Body of pancreas (tissue), 4 donors: ENCODE results near the gene GPR183.

Source experiments
- POLR2A ChIP-seq, 3 donors: fragments of 450-650 bp; IDR thresholded peaks; one replicate each; pipeline ENCODE4 v1.6.1; 2016; ENCODE audit warnings: antibody characterized with exemption in 3 of 3, mild to moderate bottlenecking in 2 of 3
- TF ChIP-seq, protein P1 (sequence below), 7 experiments: fragments of 450-650 bp in 4 of 7; fragments of 200-600 bp in 3 of 7; sonication (generic) in 3 of 7; IDR thresholded peaks; one replicate each; pipeline ENCODE4 v1.5.1; 2016 to 2019; ENCODE audit warnings: antibody characterized with exemption in 7 of 7

- TF ChIP-seq, protein P1, sequence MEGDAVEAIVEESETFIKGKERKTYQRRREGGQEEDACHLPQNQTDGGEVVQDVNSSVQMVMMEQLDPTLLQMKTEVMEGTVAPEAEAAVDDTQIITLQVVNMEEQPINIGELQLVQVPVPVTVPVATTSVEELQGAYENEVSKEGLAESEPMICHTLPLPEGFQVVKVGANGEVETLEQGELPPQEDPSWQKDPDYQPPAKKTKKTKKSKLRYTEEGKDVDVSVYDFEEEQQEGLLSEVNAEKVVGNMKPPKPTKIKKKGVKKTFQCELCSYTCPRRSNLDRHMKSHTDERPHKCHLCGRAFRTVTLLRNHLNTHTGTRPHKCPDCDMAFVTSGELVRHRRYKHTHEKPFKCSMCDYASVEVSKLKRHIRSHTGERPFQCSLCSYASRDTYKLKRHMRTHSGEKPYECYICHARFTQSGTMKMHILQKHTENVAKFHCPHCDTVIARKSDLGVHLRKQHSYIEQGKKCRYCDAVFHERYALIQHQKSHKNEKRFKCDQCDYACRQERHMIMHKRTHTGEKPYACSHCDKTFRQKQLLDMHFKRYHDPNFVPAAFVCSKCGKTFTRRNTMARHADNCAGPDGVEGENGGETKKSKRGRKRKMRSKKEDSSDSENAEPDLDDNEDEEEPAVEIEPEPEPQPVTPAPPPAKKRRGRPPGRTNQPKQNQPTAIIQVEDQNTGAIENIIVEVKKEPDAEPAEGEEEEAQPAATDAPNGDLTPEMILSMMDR (IDR thresholded peaks at IDR 0.05): no peak
- peak in 1 of 3 donors; percentile 5 for TF ChIP-seq POLR2A (IDR thresholded peaks at IDR 0.05)
Observed at GRCh38 chr13:99270518-99270917, 36.7 kb downstream of the GPR183 start.
